Neural cell (in vitro differentiated cells): Measurements from ENCODE around the gene PTPRD.

ENCODE experiments used
- EP300 ChIP-seq: fragments of 450-650 bp; conservative IDR thresholded peaks from 2 replicates; pipeline ENCODE4 v1.6.1; 2014; ENCODE audit warnings: antibody characterized with exemption, mild to moderate bottlenecking, moderate library complexity; ENCODE audit not compliant: poor library complexity, severe bottlenecking
- EZH2 ChIP-seq: fragments of 200-600, 300-800 bp; shearing (Covaris generic), sonication (generic); IDR thresholded peaks from 2 replicates; pipeline ENCODE4 v1.6.1; 2014; ENCODE audit warnings: antibody characterized with exemption, low read length, borderline replicate concordance, mild to moderate bottlenecking; ENCODE audit not compliant: insufficient read depth, poor library complexity, severe bottlenecking
- MXI1 ChIP-seq: fragments of 450-650 bp; conservative IDR thresholded peaks from 2 replicates; pipeline ENCODE4 v1.6.1; 2014; ENCODE audit warnings: antibody characterized with exemption, mild to moderate bottlenecking; ENCODE audit not compliant: poor library complexity, severe bottlenecking
- POLR2AphosphoS5 ChIP-seq: IDR thresholded peaks from 2 replicates; pipeline ENCODE4 v1.6.1; 2012
- RAD21 ChIP-seq: fragments of 450-650 bp; conservative IDR thresholded peaks from 2 replicates; pipeline ENCODE4 v1.6.1; 2014; ENCODE audit warnings: antibody characterized with exemption, mild to moderate bottlenecking, moderate library complexity
- REST ChIP-seq: IDR thresholded peaks from 2 replicates; pipeline ENCODE4 v1.6.1; 2012; ENCODE audit warnings: borderline replicate concordance
- SMC3 ChIP-seq: fragments of 450-650 bp; conservative IDR thresholded peaks from 2 replicates; pipeline ENCODE4 v1.6.1; 2014; ENCODE audit warnings: antibody characterized with exemption, mild to moderate bottlenecking, moderate library complexity; ENCODE audit not compliant: poor library complexity
- TAF1 ChIP-seq: IDR thresholded peaks from 2 replicates; pipeline ENCODE4 v1.6.1; 2012; ENCODE audit warnings: low read depth
- TF ChIP-seq, protein P1 (sequence below): fragments of 450-650 bp; IDR thresholded peaks from 2 replicates; pipeline ENCODE4 v1.5.1; 2014; ENCODE audit warnings: antibody characterized with exemption, mild to moderate bottlenecking, moderate library complexity; ENCODE audit not compliant: poor library complexity, severe bottlenecking

- TF ChIP-seq, protein P1, sequence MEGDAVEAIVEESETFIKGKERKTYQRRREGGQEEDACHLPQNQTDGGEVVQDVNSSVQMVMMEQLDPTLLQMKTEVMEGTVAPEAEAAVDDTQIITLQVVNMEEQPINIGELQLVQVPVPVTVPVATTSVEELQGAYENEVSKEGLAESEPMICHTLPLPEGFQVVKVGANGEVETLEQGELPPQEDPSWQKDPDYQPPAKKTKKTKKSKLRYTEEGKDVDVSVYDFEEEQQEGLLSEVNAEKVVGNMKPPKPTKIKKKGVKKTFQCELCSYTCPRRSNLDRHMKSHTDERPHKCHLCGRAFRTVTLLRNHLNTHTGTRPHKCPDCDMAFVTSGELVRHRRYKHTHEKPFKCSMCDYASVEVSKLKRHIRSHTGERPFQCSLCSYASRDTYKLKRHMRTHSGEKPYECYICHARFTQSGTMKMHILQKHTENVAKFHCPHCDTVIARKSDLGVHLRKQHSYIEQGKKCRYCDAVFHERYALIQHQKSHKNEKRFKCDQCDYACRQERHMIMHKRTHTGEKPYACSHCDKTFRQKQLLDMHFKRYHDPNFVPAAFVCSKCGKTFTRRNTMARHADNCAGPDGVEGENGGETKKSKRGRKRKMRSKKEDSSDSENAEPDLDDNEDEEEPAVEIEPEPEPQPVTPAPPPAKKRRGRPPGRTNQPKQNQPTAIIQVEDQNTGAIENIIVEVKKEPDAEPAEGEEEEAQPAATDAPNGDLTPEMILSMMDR, result no peak
- TF ChIP-seq EP300 (no peak), MXI1 (no peak), EZH2 (no peak), SMC3 (no peak), POLR2AphosphoS5 (no peak), TAF1 (no peak), RAD21 (no peak), REST (no peak)
Observed at GRCh38 chr9:9124616-9125015, 1488.2 kb downstream of the PTPRD start.
